GM20431 (cell line): ENCODE results near the gene NLN.
"Not testable (repeated sequence)": the region's sequence is repeated elsewhere in the genome, so short reads cannot be mapped to it uniquely, and the experiment has no call there.

Experiments used
- in situ Hi-C: fragments of 300-500 bp; cut with MseI, MboI; formaldehyde crosslinking; loops from one replicate; pipeline ENCODE4 v1.15.0; 2020; ENCODE audit warnings: low sequenced_read_pairs; ENCODE audit not compliant: unreplicated experiment

NLN gene

GRCh38 chr5:65721720-65722574 is at the start of gene NLN, which contains the start of gene SGTB:
TSS of gene NLN (plus strand) at chr5:65722205. CDS start at chr5:65722374, 169 bp downstream.
TSS of gene SGTB (minus strand) at chr5:65722109. CDS start at chr5:65720807, 1,302 bp downstream.
- in situ Hi-C loops, result no loop called here

GRCh38 chr5:65672796-65673195 is 49.2 kb upstream of the NLN start:
- in situ Hi-C loops, result no loop called here

- in situ Hi-C loops, result no loop called here
These were observed 47.3 kb upstream of the NLN start for GRCh38 chr5:65674749-65675148.

GRCh38 chr5:65676056-65676455 is 45.9 kb upstream of the NLN start:
- in situ Hi-C loops, result not testable (repeated sequence)

- in situ Hi-C loops, result no loop called here
These were observed 39.9 kb upstream of the NLN start for GRCh38 chr5:65682148-65682547.

GRCh38 chr5:65693121-65693520 is 28.9 kb upstream of the NLN start:
- in situ Hi-C loops, result no loop called here

- in situ Hi-C loops, result no loop called here
These were observed 26.7 kb upstream of the NLN start for GRCh38 chr5:65695162-65695755.

GRCh38 chr5:65695896-65696295 is 26.1 kb upstream of the NLN start:
- in situ Hi-C loops, result no loop called here

- in situ Hi-C loops, result no loop called here
These were observed 25.1 kb upstream of the NLN start for GRCh38 chr5:65696892-65697291.

- in situ Hi-C loops, result no loop called here
These were observed 22.7 kb upstream of the NLN start for GRCh38 chr5:65699338-65699737.

GRCh38 chr5:65702036-65702435 is 20.0 kb upstream of the NLN start:
- in situ Hi-C loops, result no loop called here

- in situ Hi-C loops, result no loop called here
These were observed 17.3 kb upstream of the NLN start for GRCh38 chr5:65704621-65705239.

- in situ Hi-C loops, result no loop called here
These were observed 14.3 kb upstream of the NLN start for GRCh38 chr5:65707663-65708062.

- in situ Hi-C loops, result no loop called here
These were observed 13.9 kb upstream of the NLN start for GRCh38 chr5:65708145-65708544.

GRCh38 chr5:65718576-65719310 is 3.3 kb upstream of the NLN start:
- in situ Hi-C loops, result no loop called here

GRCh38 chr5:65721050-65721719 is 820 bp upstream of the NLN start:
- in situ Hi-C loops, result no loop called here

- in situ Hi-C loops, result no loop called here
These were observed 784 bp downstream of the NLN start for GRCh38 chr5:65722575-65723403.

- in situ Hi-C loops, result no loop called here
These were observed 5.6 kb downstream of the NLN start for GRCh38 chr5:65727491-65728156.

- in situ Hi-C loops, result no loop called here
These were observed 6.2 kb downstream of the NLN start for GRCh38 chr5:65728218-65728617.
